ENCODE measurements around the gene TMPRSS12.
"Not testable (repeated sequence)": the region's sequence is repeated elsewhere in the genome, so short reads cannot be mapped to it uniquely, and the experiment has no call there.

DNA sequence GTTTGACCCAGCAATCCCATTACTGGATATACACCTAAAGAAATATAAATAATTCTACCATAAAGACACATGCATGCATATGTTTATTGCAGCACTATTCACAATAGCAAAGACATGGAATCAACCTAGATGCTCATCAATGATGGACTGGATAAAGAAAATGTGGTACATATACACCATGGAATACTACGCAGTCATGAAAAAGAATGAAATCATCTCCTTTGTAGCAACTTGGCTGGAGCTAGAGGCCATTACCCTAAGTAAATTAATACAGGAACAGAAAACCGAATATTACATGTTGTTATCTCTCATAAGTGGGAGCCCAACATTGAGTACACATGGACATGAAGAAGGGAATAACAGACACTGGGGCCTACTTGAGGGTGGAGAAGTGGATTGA, 13.0 kb downstream of the TMPRSS12 start:
- TF ChIP-seq, protein P1, sequence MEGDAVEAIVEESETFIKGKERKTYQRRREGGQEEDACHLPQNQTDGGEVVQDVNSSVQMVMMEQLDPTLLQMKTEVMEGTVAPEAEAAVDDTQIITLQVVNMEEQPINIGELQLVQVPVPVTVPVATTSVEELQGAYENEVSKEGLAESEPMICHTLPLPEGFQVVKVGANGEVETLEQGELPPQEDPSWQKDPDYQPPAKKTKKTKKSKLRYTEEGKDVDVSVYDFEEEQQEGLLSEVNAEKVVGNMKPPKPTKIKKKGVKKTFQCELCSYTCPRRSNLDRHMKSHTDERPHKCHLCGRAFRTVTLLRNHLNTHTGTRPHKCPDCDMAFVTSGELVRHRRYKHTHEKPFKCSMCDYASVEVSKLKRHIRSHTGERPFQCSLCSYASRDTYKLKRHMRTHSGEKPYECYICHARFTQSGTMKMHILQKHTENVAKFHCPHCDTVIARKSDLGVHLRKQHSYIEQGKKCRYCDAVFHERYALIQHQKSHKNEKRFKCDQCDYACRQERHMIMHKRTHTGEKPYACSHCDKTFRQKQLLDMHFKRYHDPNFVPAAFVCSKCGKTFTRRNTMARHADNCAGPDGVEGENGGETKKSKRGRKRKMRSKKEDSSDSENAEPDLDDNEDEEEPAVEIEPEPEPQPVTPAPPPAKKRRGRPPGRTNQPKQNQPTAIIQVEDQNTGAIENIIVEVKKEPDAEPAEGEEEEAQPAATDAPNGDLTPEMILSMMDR (IDR thresholded peaks at IDR 0.05), result not testable (repeated sequence)
- not testable (repeated sequence) for TF ChIP-seq EP300, POLR2A (IDR thresholded peaks at IDR 0.05)

All from gastroesophageal sphincter (tissue), 3 donors.